ENCODE data around the gene ANXA3.

ANXA3 gene

DNA sequence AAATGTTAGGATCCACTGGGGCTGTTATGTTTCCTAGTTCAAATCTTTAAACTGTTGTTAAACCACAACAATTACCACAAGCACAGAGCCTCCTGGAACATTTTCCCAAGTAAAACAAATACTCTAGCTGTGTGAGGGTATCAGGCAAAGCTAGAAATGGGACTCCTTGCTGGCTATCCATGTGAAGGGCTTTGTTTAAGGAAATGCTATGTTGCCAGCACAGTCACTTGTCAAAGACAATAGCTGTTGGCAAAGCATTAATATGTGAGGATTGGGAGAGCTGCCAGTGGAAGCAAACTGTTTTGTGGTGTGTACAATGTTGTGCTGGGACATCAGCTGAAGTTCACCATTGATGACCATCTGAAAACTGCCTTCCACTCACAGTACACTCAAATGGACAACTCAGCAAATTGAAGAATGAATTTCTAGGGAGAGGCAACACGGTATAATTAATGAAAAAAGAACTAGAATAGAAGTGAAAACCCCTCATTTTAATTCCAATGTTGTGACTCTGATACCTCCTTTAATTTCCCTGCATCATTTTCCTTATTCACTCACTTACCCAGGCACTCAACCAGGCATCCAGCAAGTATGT is 100.8 kb downstream of the ANXA3 start:
- no peaks in the 10 kb centered on the region for H3K9me3 ChIP-seq (ENCODE audit: control insufficient read depth, insufficient read depth, low read length)
- no peaks in the 10 kb centered on the region for H3K27me3 ChIP-seq (ENCODE audit: control insufficient read depth, insufficient read depth, low read length)
- no peak overlapping the region for H3K27ac ChIP-seq (ENCODE audit: low read length)
- H3K36me3 ChIP-seq (ENCODE audit: control insufficient read depth, insufficient read depth, low read length), result no peaks in the 10 kb centered on the region
- H3K4me3 ChIP-seq (ENCODE audit: low read length), result no peak overlapping the region
- no peaks in the 10 kb centered on the region for H3K4me1 ChIP-seq (ENCODE audit: control insufficient read depth, insufficient read depth, low read length)
- no peak for DNase-seq (ENCODE audit: low read depth, low spot score)
- WGBS (ENCODE audit: insufficient coverage, insufficient read length), result no CpG with 5 or more reads among the region's 1 CpG

DNA sequence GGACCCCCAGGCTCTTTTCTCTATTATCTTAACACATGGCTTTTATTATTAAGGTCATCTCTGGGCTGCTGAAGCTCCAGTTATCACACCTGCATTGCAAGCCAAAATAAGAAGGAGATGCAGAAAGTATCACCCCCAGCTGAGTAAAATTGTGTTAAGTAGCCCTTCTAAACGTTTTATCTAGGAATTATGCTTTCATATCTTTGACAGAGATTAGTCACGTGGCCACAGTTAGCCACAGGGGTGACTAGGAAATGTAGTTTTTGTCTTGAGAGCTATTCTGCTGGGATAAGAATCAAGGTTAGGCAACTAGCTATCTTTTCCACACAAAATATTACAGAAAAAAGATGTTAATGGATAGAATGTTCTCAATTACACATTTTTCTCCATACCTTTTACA is 102.1 kb downstream of the ANXA3 start:
- Histone ChIP-seq H3K36me3 (ENCODE audit: control insufficient read depth, insufficient read depth, low read length) (no peaks in the 10 kb centered on the region), H3K27me3 (ENCODE audit: control insufficient read depth, insufficient read depth, low read length) (no peaks in the 10 kb centered on the region), H3K9me3 (ENCODE audit: control insufficient read depth, insufficient read depth, low read length) (no peaks in the 10 kb centered on the region), H3K4me1 (ENCODE audit: control insufficient read depth, insufficient read depth, low read length) (no peaks in the 10 kb centered on the region), H3K4me3 (ENCODE audit: low read length) (no peak overlapping the region), H3K27ac (ENCODE audit: low read length) (no peak overlapping the region)
- no peak for DNase-seq (ENCODE audit: low read depth, low spot score)
- no CpG with 5 or more reads among the region's 2 CpGs for WGBS (ENCODE audit: insufficient coverage, insufficient read length)

DNA sequence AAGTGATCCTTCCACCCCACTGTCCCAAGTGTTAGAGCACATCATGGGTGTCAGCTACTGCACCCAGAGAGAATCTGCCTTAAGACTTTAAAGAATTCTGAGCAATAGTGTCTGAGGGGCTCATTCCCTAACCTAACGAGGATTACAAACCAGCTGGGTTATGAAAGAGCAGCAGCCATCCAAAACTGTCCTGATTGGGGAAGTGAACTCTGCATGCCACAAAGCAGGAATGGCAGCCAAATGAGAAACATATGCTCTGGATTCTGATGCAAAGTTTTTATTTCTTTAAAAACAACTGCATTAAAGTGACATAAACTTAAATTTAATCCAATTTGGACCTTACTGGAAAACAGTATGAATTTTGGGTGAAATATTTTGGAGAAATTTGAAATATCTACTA is 103.2 kb downstream of the ANXA3 start:
- H3K27me3 ChIP-seq (ENCODE audit: control insufficient read depth, insufficient read depth, low read length), result no peaks in the 10 kb centered on the region
- no peak overlapping the region for H3K4me3 ChIP-seq (ENCODE audit: low read length)
- DNase-seq (ENCODE audit: low read depth, low spot score), result no peak
- H3K4me1 ChIP-seq (ENCODE audit: control insufficient read depth, insufficient read depth, low read length), result no peaks in the 10 kb centered on the region
- no peaks in the 10 kb centered on the region for H3K36me3 ChIP-seq (ENCODE audit: control insufficient read depth, insufficient read depth, low read length)
- H3K9me3 ChIP-seq (ENCODE audit: control insufficient read depth, insufficient read depth, low read length), result no peaks in the 10 kb centered on the region
- no CpG with 5 or more reads among the region's 1 CpG for WGBS (ENCODE audit: insufficient coverage, insufficient read length)
- no peak overlapping the region for H3K27ac ChIP-seq (ENCODE audit: low read length)

DNA sequence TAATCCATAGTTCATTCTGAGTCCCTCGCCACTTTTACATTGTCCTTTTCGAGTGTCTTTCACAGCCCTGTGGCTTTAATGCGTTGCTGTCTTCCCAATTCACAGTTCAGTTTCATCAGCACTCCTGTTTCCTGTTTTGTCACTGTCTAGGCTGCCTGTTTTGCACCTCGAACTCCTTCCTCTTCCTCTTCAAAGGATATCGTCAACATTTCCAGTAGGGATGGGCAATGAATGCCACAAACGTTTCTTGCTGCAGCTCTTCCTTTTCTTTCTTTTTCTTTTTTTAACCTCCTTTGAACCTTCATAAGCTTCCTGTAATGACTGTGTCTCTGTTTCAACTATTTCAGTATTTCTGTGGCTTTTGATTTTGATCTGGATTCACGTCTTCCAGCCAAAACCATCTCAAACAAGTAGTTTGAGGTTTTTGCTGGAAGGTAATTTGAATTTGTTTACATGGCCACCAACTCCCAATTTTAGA is 105.4 kb downstream of the ANXA3 start:
- no CpG with 5 or more reads among the region's 7 CpGs for WGBS (ENCODE audit: insufficient coverage, insufficient read length)

DNA sequence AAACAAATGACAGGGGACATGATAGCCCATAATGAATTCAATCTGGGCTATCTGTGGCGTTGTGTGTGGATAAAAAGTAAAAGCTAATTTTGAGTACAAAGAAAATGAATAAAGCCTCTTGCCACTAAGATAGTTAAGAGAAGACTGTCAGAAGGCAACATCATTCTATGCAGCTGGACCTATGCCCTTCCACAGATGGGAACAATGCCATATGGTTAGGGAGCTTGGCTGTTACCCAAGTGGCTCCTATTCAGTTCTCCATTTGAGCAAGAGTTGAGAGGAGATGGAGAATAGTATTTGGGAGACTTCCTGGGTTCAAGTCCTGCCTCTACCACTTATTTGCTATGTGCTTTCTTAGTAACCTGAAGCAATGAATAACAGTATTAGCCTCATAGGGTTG is 107.7 kb downstream of the ANXA3 start:
- Histone ChIP-seq H3K9me3 (ENCODE audit: control insufficient read depth, insufficient read depth, low read length) (no peaks in the 10 kb centered on the region), H3K4me3 (ENCODE audit: low read length) (no peak overlapping the region), H3K27ac (ENCODE audit: low read length) (no peak overlapping the region), H3K4me1 (ENCODE audit: control insufficient read depth, insufficient read depth, low read length) (no peaks in the 10 kb centered on the region), H3K27me3 (ENCODE audit: control insufficient read depth, insufficient read depth, low read length) (no peaks in the 10 kb centered on the region), H3K36me3 (ENCODE audit: control insufficient read depth, insufficient read depth, low read length) (no peaks in the 10 kb centered on the region)
- WGBS (ENCODE audit: insufficient coverage, insufficient read length), result no CpG with 5 or more reads among the region's 1 CpG
- no peak for DNase-seq (ENCODE audit: low read depth, low spot score)

More for the DNA sequence above, 105.4 kb downstream of the ANXA3 start:
- Histone ChIP-seq H3K27me3 (ENCODE audit: control insufficient read depth, insufficient read depth, low read length) (no peaks in the 10 kb centered on the region), H3K4me1 (ENCODE audit: control insufficient read depth, insufficient read depth, low read length) (no peaks in the 10 kb centered on the region), H3K36me3 (ENCODE audit: control insufficient read depth, insufficient read depth, low read length) (no peaks in the 10 kb centered on the region), H3K4me3 (ENCODE audit: low read length) (no peak overlapping the region), H3K9me3 (ENCODE audit: control insufficient read depth, insufficient read depth, low read length) (no peaks in the 10 kb centered on the region), H3K27ac (ENCODE audit: low read length) (no peak overlapping the region)
- DNase-seq (ENCODE audit: low read depth, low spot score), result no peak

DNA sequence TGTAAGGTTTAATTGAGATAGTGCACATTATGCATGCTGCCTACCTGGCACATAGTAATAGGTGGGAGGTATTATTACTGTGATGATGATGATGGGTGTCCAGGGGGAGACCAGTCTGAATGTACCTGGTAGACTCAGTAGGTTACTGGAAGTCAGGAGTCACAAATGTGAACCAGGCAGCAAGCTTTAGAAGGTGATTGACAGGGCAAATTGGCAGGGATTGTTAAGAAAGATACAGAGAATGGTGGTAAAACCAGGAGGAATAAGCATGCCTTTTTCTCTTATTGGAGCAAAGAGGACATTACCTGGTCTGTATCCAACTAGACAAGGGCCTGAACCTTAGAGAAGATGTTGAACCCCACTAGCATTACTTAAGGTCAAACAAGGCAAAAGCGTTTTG is 108.1 kb downstream of the ANXA3 start:
- DNase-seq (ENCODE audit: low read depth, low spot score), result no peak
- Histone ChIP-seq H3K9me3 (ENCODE audit: control insufficient read depth, insufficient read depth, low read length) (no peaks in the 10 kb centered on the region), H3K27ac (ENCODE audit: low read length) (no peak overlapping the region), H3K27me3 (ENCODE audit: control insufficient read depth, insufficient read depth, low read length) (no peaks in the 10 kb centered on the region), H3K4me1 (ENCODE audit: control insufficient read depth, insufficient read depth, low read length) (no peaks in the 10 kb centered on the region), H3K4me3 (ENCODE audit: low read length) (no peak overlapping the region), H3K36me3 (ENCODE audit: control insufficient read depth, insufficient read depth, low read length) (no peaks in the 10 kb centered on the region)
- WGBS (ENCODE audit: insufficient coverage, insufficient read length), result no CpG with 5 or more reads among the region's 1 CpG
